Neural cell (in vitro differentiated cells): ENCODE results near the gene ABCA2. TPM values are rescaled to one million over a fixed set of nuclear protein-coding genes. Genes with fewer than 3 reads are reported as not detected.

Source experiments
- H2AFZ ChIP-seq: fragments of 200-600, 300-800 bp; sonication (generic), shearing (Covaris generic); 2 replicates; pipeline ENCODE4 v1.6.0; 2014; ENCODE audit warnings: low read depth, mild to moderate bottlenecking, antibody characterized with exemption, low read length, moderate library complexity
- H3F3A ChIP-seq: fragments of 200-600 bp; shearing (Covaris generic); 2 replicates; pipeline ENCODE4 v1.6.1; 2016; ENCODE audit warnings: mild to moderate bottlenecking, moderate library complexity, mixed read lengths, antibody characterized with exemption, low read length; ENCODE audit not compliant: insufficient read depth, poor library complexity, severe bottlenecking
- H3K27ac ChIP-seq: fragments of 200-600, 300-800 bp; sonication (generic), shearing (Covaris generic); 2 replicates; pipeline ENCODE4 v1.5.1; 2014; ENCODE audit warnings: mild to moderate bottlenecking, low read length, moderate library complexity
- H3K27me3 ChIP-seq: fragments of 300-800, 200-600 bp; sonication (generic), shearing (Covaris generic); 2 replicates; pipeline ENCODE4 v1.6.0; 2014; ENCODE audit warnings: mild to moderate bottlenecking, low read depth, low read length, moderate library complexity; ENCODE audit not compliant: insufficient read depth
- H3K36me3 ChIP-seq: fragments of 300-800, 200-600 bp; sonication (generic), shearing (Covaris generic); 2 replicates; pipeline ENCODE4 v1.5.1; 2014; ENCODE audit warnings: mild to moderate bottlenecking, antibody characterized with exemption, low read length, moderate library complexity; ENCODE audit not compliant: insufficient read depth
- H3K4me2 ChIP-seq: fragments of 300-800, 200-600 bp; sonication (generic), shearing (Covaris generic); 2 replicates; pipeline ENCODE4 v1.6.0; 2014; ENCODE audit warnings: mild to moderate bottlenecking, low read length
- H3K4me3 ChIP-seq: fragments of 300-800, 200-600 bp; sonication (generic), shearing (Covaris generic); 2 replicates; pipeline ENCODE4 v1.5.1; 2014; ENCODE audit warnings: mild to moderate bottlenecking, low read length, moderate library complexity
- H3K79me2 ChIP-seq: fragments of 200-600 bp; shearing (Covaris generic); replicated peaks from 2 replicates; pipeline ENCODE4 v1.6.0; 2014; ENCODE audit warnings: mild to moderate bottlenecking, low read length, moderate library complexity; ENCODE audit not compliant: insufficient read depth
- H3K9ac ChIP-seq: fragments of 300-800, 200-600 bp; sonication (generic), shearing (Covaris generic); 2 replicates; pipeline ENCODE4 v1.6.1; 2016; ENCODE audit warnings: mild to moderate bottlenecking, low read length, mixed read lengths
- H3K9me2 ChIP-seq: fragments of 200-600 bp; shearing (Covaris generic); 2 replicates; pipeline ENCODE4 v1.6.1; 2016; ENCODE audit warnings: mild to moderate bottlenecking, low read length, mixed read lengths; ENCODE audit not compliant: insufficient read depth
- H3K9me3 ChIP-seq: fragments of 200-600, 300-800 bp; sonication (generic), shearing (Covaris generic); 2 replicates; pipeline ENCODE4 v1.6.1; 2016; ENCODE audit warnings: mild to moderate bottlenecking, mixed run types, low read length, moderate library complexity, mixed read lengths
- H4K20me1 ChIP-seq: fragments of 200-600 bp; shearing (Covaris generic); 2 replicates; pipeline ENCODE4 v1.6.1; 2016; ENCODE audit warnings: mild to moderate bottlenecking, mixed run types; ENCODE audit not compliant: insufficient read depth
- CTCF ChIP-seq: fragments of 450-650 bp; IDR thresholded peaks from 2 replicates; pipeline ENCODE4 v1.5.1; 2014; ENCODE audit warnings: antibody characterized with exemption, mild to moderate bottlenecking, moderate library complexity; ENCODE audit not compliant: poor library complexity, severe bottlenecking
- EP300 ChIP-seq: fragments of 450-650 bp; conservative IDR thresholded peaks from 2 replicates; pipeline ENCODE4 v1.6.1; 2014; ENCODE audit warnings: antibody characterized with exemption, mild to moderate bottlenecking, moderate library complexity; ENCODE audit not compliant: poor library complexity, severe bottlenecking
- EZH2 ChIP-seq: fragments of 200-600, 300-800 bp; shearing (Covaris generic), sonication (generic); IDR thresholded peaks from 2 replicates; pipeline ENCODE4 v1.6.1; 2014; ENCODE audit warnings: antibody characterized with exemption, low read length, borderline replicate concordance, mild to moderate bottlenecking; ENCODE audit not compliant: insufficient read depth, poor library complexity, severe bottlenecking
- MXI1 ChIP-seq: fragments of 450-650 bp; conservative IDR thresholded peaks from 2 replicates; pipeline ENCODE4 v1.6.1; 2014; ENCODE audit warnings: antibody characterized with exemption, mild to moderate bottlenecking; ENCODE audit not compliant: poor library complexity, severe bottlenecking
- POLR2AphosphoS5 ChIP-seq: IDR thresholded peaks from 2 replicates; pipeline ENCODE4 v1.6.1; 2012
- RAD21 ChIP-seq: fragments of 450-650 bp; conservative IDR thresholded peaks from 2 replicates; pipeline ENCODE4 v1.6.1; 2014; ENCODE audit warnings: antibody characterized with exemption, mild to moderate bottlenecking, moderate library complexity
- REST ChIP-seq: IDR thresholded peaks from 2 replicates; pipeline ENCODE4 v1.6.1; 2012; ENCODE audit warnings: borderline replicate concordance
- SMC3 ChIP-seq: fragments of 450-650 bp; conservative IDR thresholded peaks from 2 replicates; pipeline ENCODE4 v1.6.1; 2014; ENCODE audit warnings: antibody characterized with exemption, mild to moderate bottlenecking, moderate library complexity; ENCODE audit not compliant: poor library complexity
- TAF1 ChIP-seq: IDR thresholded peaks from 2 replicates; pipeline ENCODE4 v1.6.1; 2012; ENCODE audit warnings: low read depth
- polyA plus RNA-seq: library from polyadenylated mRNA; depleted of rRNA; stranded (reverse); fragments of >200 nt; gene quantifications from 2 replicates; pipeline ENCODE4 v1.2.3, GENCODE V29; 2014

The ABCA2 gene
- polyA plus RNA-seq, 1 donor from 2014 or later, result 30.6 TPM

GRCh38 chr9:137044037-137044436, 16.0 kb upstream of the ABCA2 start:
- no peaks in the 10 kb centered on the region for H3F3A ChIP-seq
- peaks cover 13% of the 10 kb centered on the region for H4K20me1 ChIP-seq
- no peaks in the 10 kb centered on the region for H3K36me3 ChIP-seq
- H3K9me2 ChIP-seq, result no peaks in the 10 kb centered on the region
- no peak overlapping the region for H2AFZ ChIP-seq
- H3K4me3 ChIP-seq, result peak overlapping the region; percentile 98
- no peaks in the 10 kb centered on the region for H3K9me3 ChIP-seq
- H3K79me2 ChIP-seq, result peaks cover 20% of the 10 kb centered on the region
- no peak overlapping the region for H3K4me2 ChIP-seq
- peaks cover 15% of the 10 kb centered on the region for H3K27me3 ChIP-seq
- H3K9ac ChIP-seq, result peak overlapping the region; percentile 93
- no peak overlapping the region for H3K27ac ChIP-seq
- TF ChIP-seq POLR2AphosphoS5, result no peak
- TF ChIP-seq EZH2, result no peak
- TF ChIP-seq MXI1, result no peak
- TF ChIP-seq RAD21, result no peak
- TF ChIP-seq TAF1, result no peak
- TF ChIP-seq SMC3, result no peak
- TF ChIP-seq REST, result no peak

- Histone ChIP-seq H3K4me3 (peak overlapping the region; percentile 98), H3K27ac (no peak overlapping the region), H3F3A (no peaks in the 10 kb centered on the region), H3K9ac (peak overlapping the region; percentile 93), H3K79me2 (peaks cover 20% of the 10 kb centered on the region), H3K9me3 (no peaks in the 10 kb centered on the region), H2AFZ (no peak overlapping the region), H3K4me2 (no peak overlapping the region), H4K20me1 (peaks cover 13% of the 10 kb centered on the region), H3K36me3 (no peaks in the 10 kb centered on the region), H3K9me2 (no peaks in the 10 kb centered on the region), H3K27me3 (peaks cover 6% of the 10 kb centered on the region)
- TF ChIP-seq REST, result no peak
- TF ChIP-seq EZH2, result no peak
- TF ChIP-seq EP300, result no peak
- TF ChIP-seq SMC3, result no peak
- no peak for TF ChIP-seq CTCF
Observed at GRCh38 chr9:137042751-137043727, 15.0 kb upstream of the ABCA2 start.
